ENCODE results near the gene CFAP97D2.
A peak's percentile ranks its signal among the peaks of the same experiment; 100 is the strongest.
"Not testable (repeated sequence)": the region's sequence is repeated elsewhere in the genome, so short reads cannot be mapped to it uniquely, and the experiment has no call there.

CFAP97D2 gene

GRCh38 chr13:114157869-114158495, 21.1 kb upstream of the CFAP97D2 start:
- DNase-seq (no peak), ATAC-seq (replicated peaks) (peak; percentile 25)
- Mint-ChIP-seq H3K27ac (peak overlapping the region; percentile 74 to 90), H3K4me3 (peak overlapping the region in 1 of 2 donors; percentile 79), H3K4me1 (ENCODE audit: low read depth in 2 of 2) (peaks cover 68 to 74% of the 10 kb centered on the region in 2 donors), H3K9me3 (no peaks in the 10 kb centered on the region), H3K27me3 (no peaks in the 10 kb centered on the region), H3K36me3 (ENCODE audit: insufficient read depth) (peaks cover 13% of the 10 kb centered on the region)

- H3K9me3 Mint-ChIP-seq; H3K27ac Mint-ChIP-seq; ATAC-seq (replicated peaks); DNase-seq; H3K27me3 Mint-ChIP-seq: not testable (repeated sequence)
- peak overlapping the region in 1 of 2 donors; percentile 16 for H3K4me3 Mint-ChIP-seq
- peaks cover 14% of the 10 kb centered on the region for H3K36me3 Mint-ChIP-seq (ENCODE audit: insufficient read depth)
- H3K4me1 Mint-ChIP-seq (ENCODE audit: low read depth in 2 of 2): peaks cover 68 to 69% of the 10 kb centered on the region in 2 donors
Observed at GRCh38 chr13:114158869-114159666, 20.0 kb upstream of the CFAP97D2 start.

GRCh38 chr13:114161028-114161556, 18.0 kb upstream of the CFAP97D2 start:
- Mint-ChIP-seq H3K4me3 (peak overlapping the region; percentile 75 to 82), H3K4me1 (ENCODE audit: low read depth in 2 of 2) (peaks cover 63 to 71% of the 10 kb centered on the region in 2 donors), H3K27me3 (no peaks in the 10 kb centered on the region), H3K9me3 (no peaks in the 10 kb centered on the region), H3K36me3 (ENCODE audit: insufficient read depth) (peaks cover 10% of the 10 kb centered on the region), H3K27ac (peak overlapping the region; percentile 80 to 89)
- DNase-seq (no peak), ATAC-seq (replicated peaks) (peak; percentile 53)

GRCh38 chr13:114161644-114162532, 17.2 kb upstream of the CFAP97D2 start:
- peaks cover 58 to 67% of the 10 kb centered on the region in 2 donors for H3K4me1 Mint-ChIP-seq (ENCODE audit: low read depth in 2 of 2)
- peak overlapping the region; percentile 75 to 82 for H3K4me3 Mint-ChIP-seq
- peak overlapping the region; percentile 80 to 89 for H3K27ac Mint-ChIP-seq
- DNase-seq (peak in 1 of 3 experiments; percentile 24), ATAC-seq (replicated peaks) (peak; percentile 76)
- peaks cover 6% of the 10 kb centered on the region for H3K36me3 Mint-ChIP-seq (ENCODE audit: insufficient read depth)
- no peaks in the 10 kb centered on the region for H3K9me3 Mint-ChIP-seq
- H3K27me3 Mint-ChIP-seq: no peaks in the 10 kb centered on the region

GRCh38 chr13:114162533-114162922, 16.5 kb upstream of the CFAP97D2 start:
- DNase-seq (no peak), ATAC-seq (replicated peaks) (no peak)
- H3K4me3 Mint-ChIP-seq: peak overlapping the region; percentile 75 to 82
- peaks cover 56 to 62% of the 10 kb centered on the region in 2 donors for H3K4me1 Mint-ChIP-seq (ENCODE audit: low read depth in 2 of 2)
- peaks cover 5% of the 10 kb centered on the region for H3K36me3 Mint-ChIP-seq (ENCODE audit: insufficient read depth)
- H3K27me3 Mint-ChIP-seq: no peaks in the 10 kb centered on the region
- H3K9me3 Mint-ChIP-seq: no peaks in the 10 kb centered on the region
- peak overlapping the region; percentile 80 to 89 for H3K27ac Mint-ChIP-seq

- H3K4me1 Mint-ChIP-seq (ENCODE audit: low read depth in 2 of 2): peaks cover 45 to 52% of the 10 kb centered on the region in 2 donors
Observed at GRCh38 chr13:114164053-114164452, 15.0 kb upstream of the CFAP97D2 start.

GRCh38 chr13:114164681-114165429, 14.2 kb upstream of the CFAP97D2 start:
- DNase-seq (no peak), ATAC-seq (replicated peaks) (no peak)
- no peaks in the 10 kb centered on the region for H3K27me3 Mint-ChIP-seq
- no peak overlapping the region for H3K27ac Mint-ChIP-seq
- no peaks in the 10 kb centered on the region for H3K9me3 Mint-ChIP-seq
- H3K36me3 Mint-ChIP-seq (ENCODE audit: insufficient read depth): peaks cover 5% of the 10 kb centered on the region
- H3K4me3 Mint-ChIP-seq: no peak overlapping the region
- H3K4me1 Mint-ChIP-seq (ENCODE audit: low read depth in 2 of 2): peaks cover 37 to 44% of the 10 kb centered on the region in 2 donors

More at GRCh38 chr13:114164053-114164452, 15.0 kb upstream of the CFAP97D2 start:
- Mint-ChIP-seq H3K36me3 (ENCODE audit: insufficient read depth) (peaks cover 5% of the 10 kb centered on the region), H3K27ac (no peak overlapping the region), H3K4me3 (no peak overlapping the region), H3K9me3 (no peaks in the 10 kb centered on the region), H3K27me3 (no peaks in the 10 kb centered on the region)
- no peak for ATAC-seq (replicated peaks)
- DNase-seq: no peak

GRCh38 chr13:114166381-114167131, 12.5 kb upstream of the CFAP97D2 start:
- Mint-ChIP-seq H3K27ac (no peak overlapping the region), H3K36me3 (ENCODE audit: insufficient read depth) (peaks cover 5% of the 10 kb centered on the region), H3K4me3 (no peak overlapping the region), H3K27me3 (no peaks in the 10 kb centered on the region), H3K9me3 (no peaks in the 10 kb centered on the region), H3K4me1 (ENCODE audit: low read depth in 2 of 2) (peaks cover 25 to 29% of the 10 kb centered on the region in 2 donors)
- no peak for ATAC-seq (replicated peaks)
- no peak for DNase-seq

- Mint-ChIP-seq H3K27ac (peak overlapping the region in 1 of 2 donors; percentile 21), H3K4me3 (no peak overlapping the region), H3K27me3 (no peaks in the 10 kb centered on the region), H3K4me1 (ENCODE audit: low read depth in 2 of 2) (peaks cover 17 to 20% of the 10 kb centered on the region in 2 donors), H3K36me3 (ENCODE audit: insufficient read depth) (peaks cover 5% of the 10 kb centered on the region), H3K9me3 (no peaks in the 10 kb centered on the region)
- ATAC-seq (replicated peaks): no peak
- DNase-seq: no peak
Observed at GRCh38 chr13:114167426-114167825, 11.6 kb upstream of the CFAP97D2 start.

GRCh38 chr13:114167885-114168284, 11.2 kb upstream of the CFAP97D2 start:
- Mint-ChIP-seq H3K27ac (peak overlapping the region in 1 of 2 donors; percentile 21), H3K4me1 (ENCODE audit: low read depth in 2 of 2) (peaks cover 12 to 17% of the 10 kb centered on the region in 2 donors), H3K9me3 (no peaks in the 10 kb centered on the region), H3K4me3 (no peak overlapping the region), H3K27me3 (no peaks in the 10 kb centered on the region), H3K36me3 (ENCODE audit: insufficient read depth) (peaks cover 1% of the 10 kb centered on the region)
- no peak for DNase-seq
- no peak for ATAC-seq (replicated peaks)

GRCh38 chr13:114173272-114173671, 5.8 kb upstream of the CFAP97D2 start:
- no peak for ATAC-seq (replicated peaks)
- Mint-ChIP-seq H3K27ac (no peak overlapping the region), H3K36me3 (ENCODE audit: insufficient read depth) (no peaks in the 10 kb centered on the region)

GRCh38 chr13:114173745-114174144, 5.3 kb upstream of the CFAP97D2 start:
- no peaks in the 10 kb centered on the region for H3K27me3 Mint-ChIP-seq
- H3K4me1 Mint-ChIP-seq (ENCODE audit: low read depth in 2 of 2): peaks cover 28 to 32% of the 10 kb centered on the region in 2 donors
- no peaks in the 10 kb centered on the region for H3K36me3 Mint-ChIP-seq (ENCODE audit: insufficient read depth)
- H3K9me3 Mint-ChIP-seq: no peaks in the 10 kb centered on the region
- DNase-seq (no peak), ATAC-seq (replicated peaks) (no peak)
- H3K4me3 Mint-ChIP-seq: no peak overlapping the region
- H3K27ac Mint-ChIP-seq: peak overlapping the region in 1 of 2 donors; percentile 7

More at GRCh38 chr13:114173272-114173671, 5.8 kb upstream of the CFAP97D2 start:
- H3K4me1 Mint-ChIP-seq (ENCODE audit: low read depth in 2 of 2): peaks cover 23 to 27% of the 10 kb centered on the region in 2 donors
- H3K4me3 Mint-ChIP-seq: no peak overlapping the region
- no peaks in the 10 kb centered on the region for H3K9me3 Mint-ChIP-seq
- no peaks in the 10 kb centered on the region for H3K27me3 Mint-ChIP-seq
- no peak for DNase-seq

Measured in effector memory CD8-positive, alpha-beta T cell (primary cell).